Mesenchymal stem cell (in vitro differentiated cells and primary cell): ENCODE results near the gene ARHGAP15.

Experiments
- DNase-seq: peaks from one replicate; pipeline ENCODE4 v3.0.0-alpha.2; 2013
- H2AFZ ChIP-seq: one replicate; pipeline ENCODE4 v1.6.1; 2013; ENCODE audit warnings: low read depth, mild to moderate bottlenecking, control low read depth, inconsistent platforms, low read length, moderate library complexity
- H2AK5ac ChIP-seq: 2 replicates; pipeline ENCODE4 v1.6.1; 2013; ENCODE audit warnings: low read length, moderate library complexity, mild to moderate bottlenecking, inconsistent platforms; ENCODE audit not compliant: severe bottlenecking
- H2BK120ac ChIP-seq: one replicate; pipeline ENCODE4 v1.6.1; 2013; ENCODE audit warnings: low read depth, mild to moderate bottlenecking, inconsistent platforms, low read length, moderate library complexity
- H2BK12ac ChIP-seq, 2 experiments: one replicate each; pipeline ENCODE4 v1.6.1; 2013; ENCODE audit warnings: inconsistent platforms in 2 of 2, low read length in 2 of 2, mild to moderate bottlenecking in 2 of 2, moderate library complexity in 2 of 2, control low read depth in 1 of 2
- H2BK15ac ChIP-seq: one replicate; pipeline ENCODE4 v1.6.1; 2013; ENCODE audit warnings: mild to moderate bottlenecking, low read depth, inconsistent platforms; ENCODE audit not compliant: poor library complexity, severe bottlenecking
- H2BK5ac ChIP-seq: 2 replicates; pipeline ENCODE4 v1.6.1; 2013; ENCODE audit warnings: low read depth, mild to moderate bottlenecking, low read length, control low read depth, inconsistent platforms; ENCODE audit not compliant: poor library complexity, severe bottlenecking
- H3K14ac ChIP-seq, 2 experiments: one replicate each; pipeline ENCODE4 v1.6.1; 2013; ENCODE audit warnings: inconsistent platforms in 2 of 2, low read length in 2 of 2, control low read depth in 1 of 2, mild to moderate bottlenecking in 1 of 2, moderate library complexity in 1 of 2
- H3K18ac ChIP-seq, 2 experiments: one replicate each; pipeline ENCODE4 v1.6.1; 2013; ENCODE audit warnings: inconsistent platforms in 2 of 2, low read length in 2 of 2, control low read depth in 1 of 2, low read depth in 1 of 2, mild to moderate bottlenecking in 1 of 2
- H3K23ac ChIP-seq, 2 experiments: one replicate each; pipeline ENCODE4 v1.6.1; 2013; ENCODE audit warnings: inconsistent platforms in 2 of 2, low read length in 2 of 2, mild to moderate bottlenecking in 2 of 2, moderate library complexity in 2 of 2, control low read depth in 1 of 2
- H3K27ac ChIP-seq: 2 replicates; pipeline ENCODE4 v1.5.1; 2013; ENCODE audit warnings: mild to moderate bottlenecking, moderate library complexity, low read length, control low read depth, inconsistent platforms; ENCODE audit not compliant: poor library complexity, severe bottlenecking
- H3K27me3 ChIP-seq, 2 experiments: 2 replicates each; pipeline versions ENCODE4 v1.6.1 to v1.7.0; 2013; ENCODE audit warnings: low read length in 2 of 2, mild to moderate bottlenecking in 2 of 2, moderate library complexity in 2 of 2, control low read depth in 1 of 2, inconsistent platforms in 1 of 2; ENCODE audit not compliant: control insufficient read depth in 1 of 2, insufficient read depth in 1 of 2
- H3K36me3 ChIP-seq, 2 experiments: 2 replicates each; pipeline versions ENCODE4 v1.6.1 to v1.7.0; 2013; ENCODE audit warnings: low read length in 2 of 2, control low read depth in 1 of 2, inconsistent platforms in 1 of 2, low read depth in 1 of 2, mild to moderate bottlenecking in 1 of 2; ENCODE audit not compliant: insufficient read depth in 2 of 2, control insufficient read depth in 1 of 2
- H3K4ac ChIP-seq, 2 experiments: one replicate each; pipeline ENCODE4 v1.6.1; 2013; ENCODE audit warnings: inconsistent platforms in 2 of 2, low read length in 2 of 2, mild to moderate bottlenecking in 2 of 2, moderate library complexity in 2 of 2, control low read depth in 1 of 2, low read depth in 1 of 2
- H3K4me1 ChIP-seq: 2 replicates; pipeline ENCODE4 v1.6.1; 2013; ENCODE audit warnings: low read depth, low read length, control low read depth; ENCODE audit not compliant: control insufficient read depth, insufficient read depth
- H3K4me2 ChIP-seq: 2 replicates; pipeline ENCODE4 v1.6.1; 2013; ENCODE audit warnings: low read length, mild to moderate bottlenecking, inconsistent platforms; ENCODE audit not compliant: poor library complexity, severe bottlenecking
- H3K4me3 ChIP-seq, 2 experiments: 2 replicates each; pipeline versions ENCODE4 v1.5.1 to v1.7.0; 2013; ENCODE audit warnings: low read length in 2 of 2, mild to moderate bottlenecking in 2 of 2, control low read depth in 1 of 2, low read depth in 1 of 2; ENCODE audit not compliant: insufficient read depth in 1 of 2
- H3K79me1 ChIP-seq: replicated peaks from 2 replicates; pipeline ENCODE4 v1.6.1; 2013; ENCODE audit warnings: mild to moderate bottlenecking, control low read depth, low read length, inconsistent platforms; ENCODE audit not compliant: poor library complexity, severe bottlenecking
- H3K9ac ChIP-seq: 2 replicates; pipeline ENCODE4 v1.7.0; 2013; ENCODE audit warnings: mild to moderate bottlenecking, low read length, moderate library complexity
- H3K9me3 ChIP-seq: 2 replicates; pipeline ENCODE4 v1.7.0; 2013; ENCODE audit warnings: mild to moderate bottlenecking, low read length; ENCODE audit not compliant: control insufficient read depth
- H4K8ac ChIP-seq: one replicate; pipeline ENCODE4 v1.6.1; 2013; ENCODE audit warnings: inconsistent platforms, mild to moderate bottlenecking, low read length, moderate library complexity
- H4K91ac ChIP-seq: one replicate; pipeline ENCODE4 v1.6.1; 2013; ENCODE audit warnings: mild to moderate bottlenecking, low read length, inconsistent platforms
- WGBS: methylation state at CpG from one replicate; pipeline ENCODE4 v1.1.7; 2013; ENCODE audit warnings: mixed read lengths; 5-methylcytosine and 5-hydroxymethylcytosine counted together

Gene ARHGAP15

DNA sequence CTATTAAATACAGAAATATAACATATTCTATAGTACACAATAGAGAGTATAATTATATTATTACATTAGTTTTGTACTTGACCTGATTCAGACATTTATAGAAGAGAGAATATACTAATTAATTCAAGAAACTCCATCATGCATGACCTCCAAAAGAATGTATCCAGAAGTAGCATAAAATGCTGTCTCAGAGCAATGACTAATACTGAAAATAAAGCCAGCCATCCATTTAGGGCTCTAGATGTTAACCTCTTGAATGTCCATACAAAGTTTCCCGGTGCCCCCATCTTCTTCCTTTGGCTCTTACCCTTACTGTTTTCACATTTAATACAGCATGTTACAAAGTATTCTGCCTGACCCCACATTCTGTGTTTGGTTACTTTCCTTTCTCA, 102.0 kb downstream of the ARHGAP15 start:
- Histone ChIP-seq H4K91ac (no peak overlapping the region), H3K4me3 (no peak overlapping the region), H2BK15ac (no peak overlapping the region), H3K36me3 (no peaks in the 10 kb centered on the region), H2BK5ac (no peak overlapping the region), H2BK12ac (no peak overlapping the region), H3K79me1 (no peaks in the 10 kb centered on the region), H3K9ac (no peak overlapping the region), H3K9me3 (no peaks in the 10 kb centered on the region), H3K14ac (no peak overlapping the region), H3K23ac (no peak overlapping the region), H4K8ac (no peak overlapping the region), H3K4ac (no peak overlapping the region), H2AFZ (no peak overlapping the region), H3K18ac (no peak overlapping the region), H2AK5ac (no peak overlapping the region), H2BK120ac (no peak overlapping the region), H3K27me3 (no peaks in the 10 kb centered on the region), H3K27ac (no peak overlapping the region), H3K4me2 (no peak overlapping the region), H3K4me1 (no peaks in the 10 kb centered on the region)
- 0% methylated on average over 1 of the region's 1 CpG for WGBS
- no peak for DNase-seq

DNA sequence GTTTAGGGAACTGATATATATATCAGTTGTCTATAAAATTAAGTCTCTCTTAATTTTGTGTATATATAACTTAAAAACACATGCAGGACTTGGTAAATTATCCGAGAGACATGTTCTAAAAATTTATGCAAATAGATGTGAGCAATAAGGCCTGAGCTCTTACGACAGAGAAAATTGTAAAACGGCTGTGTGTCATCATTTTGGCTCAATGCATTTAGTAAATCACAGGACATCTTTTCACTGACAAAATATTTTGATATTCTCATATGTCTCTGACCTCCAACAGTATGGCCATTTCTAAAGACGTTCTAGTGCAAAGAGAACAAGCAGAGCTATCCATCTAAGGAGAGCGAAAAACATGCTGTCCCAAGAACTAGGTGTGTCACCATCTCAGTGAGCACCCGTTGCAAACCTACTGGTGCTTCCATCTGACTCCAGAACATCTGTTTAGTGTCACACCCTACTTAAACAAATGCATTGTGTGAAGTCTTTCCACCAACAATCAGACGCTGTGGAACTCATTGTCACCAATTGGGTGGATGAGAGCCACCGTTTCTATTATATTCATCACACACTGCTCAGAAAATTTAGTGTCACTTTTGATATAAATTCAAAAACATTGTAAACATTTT, 108.0 kb downstream of the ARHGAP15 start:
- no peak overlapping the region for H2BK12ac ChIP-seq
- no peaks in the 10 kb centered on the region for H3K79me1 ChIP-seq
- H3K9ac ChIP-seq, result no peak overlapping the region
- H3K14ac ChIP-seq, result no peak overlapping the region
- no peak overlapping the region for H3K27ac ChIP-seq
- H3K4me3 ChIP-seq, result no peak overlapping the region
- no peak overlapping the region for H3K23ac ChIP-seq
- 88% methylated on average over 7 of the region's 8 CpGs for WGBS
- H2BK5ac ChIP-seq, result no peak overlapping the region
- H2BK120ac ChIP-seq, result no peak overlapping the region
- H3K4me1 ChIP-seq, result no peaks in the 10 kb centered on the region
- H3K4me2 ChIP-seq, result no peak overlapping the region
- DNase-seq, result no peak
- H2BK15ac ChIP-seq, result no peak overlapping the region
- H3K36me3 ChIP-seq, result no peaks in the 10 kb centered on the region
- H3K4ac ChIP-seq, result no peak overlapping the region
- H3K27me3 ChIP-seq, result no peaks in the 10 kb centered on the region
- no peak overlapping the region for H3K18ac ChIP-seq
- H3K9me3 ChIP-seq, result no peaks in the 10 kb centered on the region
- H2AFZ ChIP-seq, result no peak overlapping the region
- H4K8ac ChIP-seq, result no peak overlapping the region
- no peak overlapping the region for H4K91ac ChIP-seq
- H2AK5ac ChIP-seq, result no peak overlapping the region

- Histone ChIP-seq H3K9me3 (no peaks in the 10 kb centered on the region), H2AK5ac (no peak overlapping the region), H2BK12ac (no peak overlapping the region), H3K9ac (no peak overlapping the region), H3K4me3 (no peak overlapping the region), H3K18ac (no peak overlapping the region), H3K4ac (no peak overlapping the region), H3K4me2 (no peak overlapping the region), H3K27ac (no peak overlapping the region), H3K27me3 (no peaks in the 10 kb centered on the region), H4K8ac (no peak overlapping the region), H2BK120ac (no peak overlapping the region), H3K36me3 (no peaks in the 10 kb centered on the region), H4K91ac (no peak overlapping the region), H3K23ac (no peak overlapping the region), H2BK15ac (no peak overlapping the region), H3K4me1 (no peaks in the 10 kb centered on the region), H2AFZ (no peak overlapping the region), H2BK5ac (no peak overlapping the region), H3K14ac (no peak overlapping the region), H3K79me1 (no peaks in the 10 kb centered on the region)
- no peak for DNase-seq
- 66% methylated on average over 6 of the region's 7 CpGs for WGBS
These were observed 112.3 kb downstream of the ARHGAP15 start for GRCh38 chr2:143241403-143242088.

DNA sequence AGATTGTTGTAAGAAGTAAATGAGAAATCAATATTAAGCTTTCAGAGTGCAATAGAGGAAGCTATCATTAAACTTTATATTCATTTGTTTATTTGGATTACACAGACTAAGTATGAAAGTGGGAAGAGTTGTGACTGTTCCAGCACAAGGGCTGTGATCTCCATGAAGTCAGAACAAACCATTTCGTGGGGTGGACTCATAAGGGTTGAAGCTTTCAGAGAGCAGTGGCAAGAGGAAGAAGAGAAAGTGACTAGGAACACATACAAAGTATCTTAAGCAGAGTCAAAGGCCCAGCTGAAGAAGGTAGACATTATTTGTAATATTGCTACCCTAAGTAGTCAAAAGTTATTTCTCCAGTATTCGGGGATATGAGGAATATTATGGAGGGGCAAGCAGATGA, 117.0 kb downstream of the ARHGAP15 start:
- Histone ChIP-seq H3K4me1 (no peaks in the 10 kb centered on the region), H3K4ac (no peak overlapping the region), H3K18ac (no peak overlapping the region), H4K8ac (no peak overlapping the region), H2AK5ac (no peak overlapping the region), H3K9me3 (no peaks in the 10 kb centered on the region), H3K9ac (no peak overlapping the region), H2BK5ac (no peak overlapping the region), H3K27ac (no peak overlapping the region), H3K4me3 (no peak overlapping the region), H3K27me3 (no peaks in the 10 kb centered on the region), H3K79me1 (no peaks in the 10 kb centered on the region), H2AFZ (no peak overlapping the region), H3K23ac (no peak overlapping the region), H3K36me3 (no peaks in the 10 kb centered on the region), H4K91ac (no peak overlapping the region), H2BK15ac (no peak overlapping the region), H2BK12ac (no peak overlapping the region), H3K4me2 (no peak overlapping the region), H3K14ac (no peak overlapping the region), H2BK120ac (no peak overlapping the region)
- whole genome bisulfite sequencing, result 91% methylated on average over 2 of the region's 2 CpGs
- no peak for DNase-seq
